NCI-H2081 (cell line): ENCODE results near the gene MAP2.

Experiments
- DNase-seq, 2 experiments: peaks; one replicate each; lab custom pipeline; 2025; lab: John Stamatoyannopoulos, UW

MAP2 gene

DNA sequence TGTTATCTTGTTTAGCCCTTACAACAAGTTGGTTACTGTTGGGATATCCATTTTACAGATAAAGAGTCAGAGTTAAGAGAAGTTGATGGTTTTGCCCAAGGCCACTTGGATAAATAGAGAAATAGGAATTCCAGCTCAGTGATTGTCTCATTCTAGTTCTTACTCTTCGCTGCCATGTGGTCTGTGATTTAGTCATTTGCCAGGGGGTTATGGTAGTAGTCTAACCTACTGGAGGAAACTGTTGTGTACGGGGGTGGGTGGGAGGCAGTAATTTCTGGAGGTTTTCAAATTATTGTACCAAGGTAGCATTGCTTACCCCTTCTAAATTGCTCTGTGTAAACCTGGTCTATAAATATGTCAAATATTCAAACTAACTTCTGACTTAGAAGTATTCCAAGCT is 110.4 kb downstream of the MAP2 start:
- DNase-seq, result no peak

DNA sequence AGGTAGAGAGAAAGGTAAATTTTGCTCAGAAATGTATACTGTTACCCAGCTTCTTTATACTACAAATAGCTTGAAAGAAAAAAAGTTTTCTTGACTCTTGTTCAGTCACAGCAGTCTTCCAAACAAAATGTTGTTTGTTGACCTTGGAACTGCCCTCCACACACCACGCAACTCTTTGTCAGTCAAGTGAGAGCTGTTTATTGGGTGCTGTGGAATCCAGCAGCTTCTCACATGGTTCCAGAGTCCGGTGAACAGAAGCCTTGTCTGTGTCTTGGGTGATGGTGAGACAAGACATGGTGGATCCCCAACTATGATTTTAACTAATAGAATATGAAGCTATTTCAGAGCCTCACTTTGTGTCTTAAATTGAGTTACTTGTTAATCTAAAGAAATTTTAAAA is 112.5 kb downstream of the MAP2 start:
- no peak for DNase-seq

- no peak for DNase-seq
Observed at GRCh38 chr2:209547726-209548125, 123.9 kb downstream of the MAP2 start.

DNA sequence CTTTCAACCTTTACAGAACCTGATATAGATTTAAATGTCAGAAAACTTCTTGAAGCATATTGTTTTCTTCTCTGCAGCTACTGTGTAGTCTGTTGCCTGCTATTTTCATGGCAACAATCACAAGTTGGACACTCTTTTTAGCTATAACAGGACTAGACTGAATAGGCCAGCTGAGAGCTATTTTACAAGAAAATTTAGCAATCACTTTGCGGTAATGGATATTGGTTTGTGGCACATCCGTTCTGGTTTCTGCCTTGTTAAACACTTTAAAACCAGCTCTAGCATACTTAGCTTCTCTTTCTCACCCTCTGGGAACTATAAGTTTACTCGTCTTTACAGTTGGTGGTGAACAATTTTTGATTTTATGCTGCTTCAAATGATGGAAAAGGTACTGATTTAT is 125.7 kb downstream of the MAP2 start:
- DNase-seq, result no peak

DNA sequence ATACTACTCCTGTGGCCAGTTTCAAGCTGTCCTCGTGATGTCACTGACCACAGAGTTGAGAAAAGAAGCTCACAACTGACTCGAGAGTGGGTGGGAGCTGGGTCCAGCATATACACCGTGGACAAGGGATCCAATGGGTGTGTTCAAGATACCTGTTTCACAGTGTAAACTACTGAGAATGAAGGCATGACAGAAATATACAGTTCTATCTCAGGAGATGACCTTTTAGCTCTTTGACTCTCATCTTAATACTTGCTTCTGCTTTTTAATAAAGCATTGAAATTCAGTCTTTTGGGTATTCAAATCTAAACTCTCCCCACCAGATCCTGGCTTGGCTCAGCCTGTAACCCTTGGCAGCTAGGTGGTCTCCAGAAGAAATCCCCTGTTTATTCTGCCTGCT is 130.1 kb downstream of the MAP2 start:
- no peak for DNase-seq

- peak; percentile 45 to 70 for DNase-seq
Observed at GRCh38 chr2:209556354-209556961, 132.6 kb downstream of the MAP2 start.

- no peak for DNase-seq
Observed at GRCh38 chr2:209560911-209561310, 137.1 kb downstream of the MAP2 start.

DNA sequence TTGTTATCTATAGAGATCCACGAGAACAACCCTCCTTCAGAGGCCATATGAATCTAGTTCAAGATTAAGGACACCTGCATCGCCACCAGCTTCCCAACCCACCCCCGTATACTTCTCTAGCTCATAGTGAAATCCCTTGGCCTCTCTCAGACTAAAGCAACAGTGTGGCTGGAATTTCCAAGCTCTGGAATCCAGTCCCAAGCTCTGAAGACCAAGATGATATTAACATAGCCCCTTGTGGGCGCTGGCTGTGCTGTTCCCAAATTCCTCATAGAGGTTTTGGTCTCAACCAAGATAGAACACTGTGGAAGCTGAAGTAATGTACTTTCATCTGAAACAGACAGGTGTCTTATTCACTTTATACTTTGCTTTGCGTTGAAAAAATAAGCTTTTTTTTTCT is 139.6 kb downstream of the MAP2 start:
- no peak for DNase-seq

- DNase-seq, result no peak
Observed at GRCh38 chr2:209564816-209565215, 141.0 kb downstream of the MAP2 start.

DNA sequence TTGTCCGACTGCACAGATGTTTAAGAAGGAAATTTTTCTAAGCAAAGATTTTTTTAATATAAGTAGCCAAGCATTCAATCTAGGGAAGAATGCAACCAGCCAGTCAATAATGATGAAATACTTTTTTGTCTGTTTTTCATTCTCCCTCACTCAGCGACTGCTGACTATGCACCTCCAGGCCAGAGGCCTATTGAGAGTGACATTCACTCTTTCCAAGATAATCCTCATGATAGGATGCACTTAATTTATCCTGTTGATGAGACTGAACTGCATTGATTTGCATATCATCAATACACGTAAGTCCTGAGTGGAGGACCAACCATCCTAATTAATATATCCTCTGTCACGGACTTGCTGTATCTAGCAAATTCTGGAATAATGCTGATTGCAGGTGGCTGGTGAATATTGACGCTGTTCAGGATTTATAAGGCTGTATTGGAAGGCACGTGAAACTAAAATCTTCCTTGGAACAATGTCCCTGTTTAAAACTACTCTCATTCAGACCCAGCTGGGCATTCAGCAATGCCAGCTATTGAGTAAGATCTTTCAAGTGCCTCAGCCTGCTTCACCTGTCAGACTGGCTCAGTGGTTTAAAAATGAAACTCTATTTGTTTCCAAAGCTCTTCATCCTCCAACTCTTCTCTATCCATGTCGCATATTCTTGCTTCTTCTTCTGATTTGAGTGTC is 142.2 kb downstream of the MAP2 start:
- no peak for DNase-seq

- DNase-seq, result peak; percentile 40 to 71
Observed at GRCh38 chr2:209570194-209570593, 146.3 kb downstream of the MAP2 start.

- DNase-seq, result no peak
Observed at GRCh38 chr2:209574515-209574914, 150.7 kb downstream of the MAP2 start.

- peak; percentile 21 to 40 for DNase-seq
Observed at GRCh38 chr2:209577376-209578357, 153.8 kb downstream of the MAP2 start.

- peak in 1 of 2 experiments; percentile 17 for DNase-seq
Observed at GRCh38 chr2:209578394-209579001, 154.7 kb downstream of the MAP2 start.

- DNase-seq, result peak; percentile 54 to 91
Observed at GRCh38 chr2:209579230-209579749, 155.4 kb downstream of the MAP2 start.

GRCh38 chr2:209581040-209581439 is 157.2 kb downstream of the MAP2 start:
- no peak for DNase-seq

GRCh38 chr2:209582281-209582680 is 158.4 kb downstream of the MAP2 start:
- DNase-seq, result no peak

GRCh38 chr2:209584472-209584871 is 160.6 kb downstream of the MAP2 start:
- DNase-seq, result no peak

- no peak for DNase-seq
Observed at GRCh38 chr2:209584915-209585314, 161.1 kb downstream of the MAP2 start.

DNA sequence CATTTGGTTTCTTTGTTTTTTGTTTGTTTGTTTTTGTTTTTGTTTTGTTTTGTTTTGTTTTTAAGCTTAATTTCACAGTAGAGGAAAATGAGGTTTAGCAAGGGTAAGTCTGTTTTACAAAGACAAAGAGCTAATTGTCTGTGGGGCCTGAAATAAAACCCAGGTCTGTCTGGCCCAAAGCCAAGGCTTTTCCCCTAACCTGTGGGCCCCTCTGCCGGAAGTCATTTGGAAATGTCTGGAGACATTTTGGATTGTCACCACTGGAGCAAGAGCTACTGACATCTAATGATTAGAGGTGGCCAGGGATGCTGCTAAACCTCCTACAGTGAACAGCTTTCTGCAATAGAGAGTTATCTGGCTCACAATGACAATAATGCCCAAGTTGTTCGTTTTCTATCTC is 167.2 kb downstream of the MAP2 start:
- DNase-seq, result no peak

DNA sequence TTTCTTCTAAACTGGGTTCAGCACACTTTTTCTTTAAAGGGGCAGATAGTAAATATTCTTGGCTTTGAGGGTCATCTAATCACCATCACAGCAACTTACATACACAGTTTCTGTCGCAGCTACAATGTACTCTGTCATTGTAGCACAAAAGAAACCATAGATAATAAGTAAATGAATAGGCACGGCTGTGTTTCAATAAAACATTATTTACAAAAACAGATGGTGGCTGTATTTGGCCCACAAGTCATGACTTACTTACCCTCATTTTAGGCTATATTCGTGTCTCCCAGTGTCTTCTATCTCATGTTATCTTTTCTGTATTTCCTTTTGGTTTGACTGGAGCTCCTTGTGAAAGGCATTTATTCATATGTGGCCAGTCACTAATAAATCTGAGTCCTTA is 168.3 kb downstream of the MAP2 start:
- peak in 1 of 2 experiments; percentile 24 for DNase-seq

GRCh38 chr2:209593930-209594329 is 170.1 kb downstream of the MAP2 start:
- DNase-seq, result no peak
